Liver (tissue), 9 donors: ENCODE results near the gene C1orf53. TPM values are rescaled to one million over a fixed set of nuclear protein-coding genes. Genes with fewer than 3 reads are reported as not detected.

Experiments
- DNase-seq: peaks from one replicate; pipeline ENCODE4 v3.0.0-alpha.2; 2017; ENCODE audit warnings: low spot score
- H3K27ac ChIP-seq, 2 donors: one replicate each; pipeline ENCODE4 v1.7.0; 2013; ENCODE audit warnings: inconsistent platforms in 2 of 2, low read length in 2 of 2, control low read depth in 1 of 2, low read depth in 1 of 2, mild to moderate bottlenecking in 1 of 2
- H3K27me3 ChIP-seq, 4 donors: one replicate each; pipeline versions ENCODE4 v1.6.1 to v1.7.0; 2013; ENCODE audit warnings: low read length in 3 of 4, inconsistent platforms in 1 of 4, mild to moderate bottlenecking in 1 of 4, moderate library complexity in 1 of 4; ENCODE audit not compliant: control insufficient read depth in 4 of 4, insufficient read depth in 4 of 4
- H3K36me3 ChIP-seq, 4 donors: one replicate each; pipeline versions ENCODE4 v1.6.1 to v1.7.0; 2013; ENCODE audit warnings: low read length in 3 of 4, mild to moderate bottlenecking in 3 of 4, low read depth in 1 of 4, moderate library complexity in 1 of 4; ENCODE audit not compliant: control insufficient read depth in 4 of 4, insufficient read depth in 3 of 4
- H3K4me1 ChIP-seq, 4 donors: one replicate each; pipeline versions ENCODE4 v1.6.1 to v1.7.0; 2013; ENCODE audit warnings: low read length in 3 of 4, mild to moderate bottlenecking in 3 of 4, moderate library complexity in 1 of 4; ENCODE audit not compliant: control insufficient read depth in 4 of 4, insufficient read depth in 4 of 4
- H3K4me3 ChIP-seq, 3 donors: one replicate each; pipeline versions ENCODE4 v1.6.1 to v1.7.0; 2013; ENCODE audit warnings: low read length in 3 of 3, control low read depth in 1 of 3, low read depth in 1 of 3, mild to moderate bottlenecking in 1 of 3
- H3K9ac ChIP-seq, 2 donors: one replicate each; pipeline ENCODE4 v1.7.0; 2013; ENCODE audit warnings: low read length in 2 of 2, mild to moderate bottlenecking in 2 of 2, moderate library complexity in 2 of 2, control low read depth in 1 of 2, low read depth in 1 of 2
- H3K9me3 ChIP-seq, 4 donors: one replicate each; pipeline versions ENCODE4 v1.6.1 to v1.7.0; 2013; ENCODE audit warnings: low read length in 3 of 4; ENCODE audit not compliant: control insufficient read depth in 4 of 4
- ATF3 ChIP-seq: IDR thresholded peaks from 2 replicates; pipeline ENCODE4 v1.6.1; 2016; ENCODE audit warnings: antibody characterized with exemption
- CTCF ChIP-seq: fragments of 150-350 bp; IDR thresholded peaks from 2 replicates; pipeline ENCODE4 v1.5.1; 2017; ENCODE audit warnings: improper control_type of control experiment, low read depth, low read length; ENCODE audit not compliant: missing input control
- EGR1 ChIP-seq, 2 donors: IDR thresholded peaks; 2 replicates each; pipeline ENCODE4 v1.6.1; 2016 to 2018; ENCODE audit warnings: antibody characterized with exemption in 2 of 2, low read depth in 2 of 2
- FOXA1 ChIP-seq: IDR thresholded peaks from 2 replicates; pipeline ENCODE4 v1.6.1; 2016; ENCODE audit warnings: antibody characterized with exemption
- FOXA2 ChIP-seq: IDR thresholded peaks from 2 replicates; pipeline ENCODE4 v1.6.1; 2016; ENCODE audit warnings: antibody characterized with exemption
- GABPA ChIP-seq, 2 donors: IDR thresholded peaks in 1 of 2; conservative IDR thresholded peaks in 1 of 2; 2 replicates each; pipeline ENCODE4 v1.6.1; 2016; ENCODE audit warnings: antibody characterized with exemption in 2 of 2, mild to moderate bottlenecking in 1 of 2, moderate library complexity in 1 of 2
- HNF4A ChIP-seq, 2 donors: conservative IDR thresholded peaks; 2 replicates each; pipeline ENCODE4 v1.6.1; 2016; ENCODE audit warnings: antibody characterized with exemption in 2 of 2, mild to moderate bottlenecking in 2 of 2
- HNF4G ChIP-seq: IDR thresholded peaks from 2 replicates; pipeline ENCODE4 v1.6.1; 2016; ENCODE audit warnings: antibody characterized with exemption
- JUND ChIP-seq, 2 donors: IDR thresholded peaks; 2 replicates each; pipeline ENCODE4 v1.6.1; 2016; ENCODE audit warnings: antibody characterized with exemption in 2 of 2
- MAX ChIP-seq: IDR thresholded peaks from 2 replicates; pipeline ENCODE4 v1.6.1; 2016; ENCODE audit warnings: antibody characterized with exemption
- NR2F2 ChIP-seq: IDR thresholded peaks from 2 replicates; pipeline ENCODE4 v1.6.1; 2016; ENCODE audit warnings: antibody characterized with exemption
- RAD21 ChIP-seq, 2 donors: IDR thresholded peaks; 2 replicates each; pipeline ENCODE4 v1.6.1; 2016; ENCODE audit warnings: antibody characterized with exemption in 2 of 2, mild to moderate bottlenecking in 2 of 2
- RXRA ChIP-seq, 2 donors: IDR thresholded peaks; 2 replicates each; pipeline ENCODE4 v1.6.1; 2017 to 2018; ENCODE audit warnings: antibody characterized with exemption in 2 of 2, mild to moderate bottlenecking in 1 of 2
- SP1 ChIP-seq: IDR thresholded peaks from 2 replicates; pipeline ENCODE4 v1.6.1; 2018; ENCODE audit warnings: antibody characterized with exemption, mild to moderate bottlenecking
- TAF1 ChIP-seq: conservative IDR thresholded peaks from 2 replicates; pipeline ENCODE4 v1.6.1; 2016; ENCODE audit warnings: antibody characterized with exemption, mild to moderate bottlenecking
- YY1 ChIP-seq: IDR thresholded peaks from 2 replicates; pipeline ENCODE4 v1.6.1; 2016; ENCODE audit warnings: antibody characterized with exemption, mild to moderate bottlenecking
- WGBS: extraction: QIAGEN DNeasy Blood & Tissue Kit; methylation state at CpG from one replicate; pipeline ENCODE4 v1.1.7; 2013; 5-methylcytosine and 5-hydroxymethylcytosine counted together
- polyA plus RNA-seq, 2 donors: library from polyadenylated mRNA; stranded (reverse) in 1 of 2; unstranded in 1 of 2; fragments of 200-250 nt in 1 of 2; fragments of >200 nt in 1 of 2; fragmentation: Nextera tagmentation in 1 of 2; extraction: Ambion mirVana in 1 of 2; gene quantifications; one replicate each; pipeline versions ENCODE4 v1.2.1 to v1.2.3, GENCODE V29; 2013 to 2015
- total RNA-seq, 2 donors: library from RNA; depleted of rRNA; stranded (reverse); fragments of >200 nt; gene quantifications; one replicate each; pipeline ENCODE4 v1.2.3, GENCODE V29; 2014
- TF ChIP-seq, protein P1 (sequence below): IDR thresholded peaks from 2 replicates; pipeline ENCODE4 v1.6.1; 2016; ENCODE audit warnings: antibody characterized with exemption, mild to moderate bottlenecking
- TF ChIP-seq, protein P2 (sequence below): IDR thresholded peaks from 2 replicates; pipeline ENCODE4 v1.6.1; 2016; ENCODE audit warnings: antibody characterized with exemption
- donor health status: healthy.
- donor health status: healthy.
- donor health status: healthy.
- donor health status: healthy.
- donor health status: healthy.

Gene C1orf53
- total and polyA plus RNA-seq, 4 donors, result 5.5 to 20.5 (median 9.5) TPM

DNA sequence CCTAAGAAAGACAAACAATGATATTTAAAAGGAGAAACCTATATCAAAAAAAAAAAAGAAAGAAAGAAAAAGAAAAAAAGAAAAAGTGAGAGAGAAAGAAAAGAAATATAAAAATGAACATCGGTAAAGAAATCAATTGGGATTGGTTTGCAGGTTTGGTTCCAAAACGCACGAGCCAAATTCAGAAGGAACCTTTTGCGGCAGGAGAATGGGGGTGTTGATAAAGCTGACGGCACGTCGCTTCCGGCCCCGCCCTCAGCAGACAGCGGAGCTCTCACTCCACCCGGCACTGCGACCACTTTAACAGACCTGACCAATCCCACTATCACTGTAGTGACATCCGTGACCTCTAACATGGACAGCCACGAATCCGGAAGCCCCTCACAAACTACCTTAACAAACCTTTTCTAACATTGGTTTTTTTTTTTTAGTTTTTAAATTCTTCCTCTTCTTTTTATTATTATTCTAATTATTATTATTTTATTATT lies 26.5 kb downstream of the C1orf53 start:
- no peak for DNase-seq
- Histone ChIP-seq H3K27me3 (no peaks in the 10 kb centered on the region), H3K9me3 (no peaks in the 10 kb centered on the region), H3K4me1 (peaks cover 0 to 6% (median 5%) of the 10 kb centered on the region in 4 donors), H3K27ac (no peak overlapping the region), H3K36me3 (no peaks in the 10 kb centered on the region), H3K4me3 (peak overlapping the region in 1 of 3 donors; percentile 43), H3K9ac (no peak overlapping the region)
- 19% methylated on average over 15 of the region's 15 CpGs for WGBS
- TF ChIP-seq, protein P1, sequence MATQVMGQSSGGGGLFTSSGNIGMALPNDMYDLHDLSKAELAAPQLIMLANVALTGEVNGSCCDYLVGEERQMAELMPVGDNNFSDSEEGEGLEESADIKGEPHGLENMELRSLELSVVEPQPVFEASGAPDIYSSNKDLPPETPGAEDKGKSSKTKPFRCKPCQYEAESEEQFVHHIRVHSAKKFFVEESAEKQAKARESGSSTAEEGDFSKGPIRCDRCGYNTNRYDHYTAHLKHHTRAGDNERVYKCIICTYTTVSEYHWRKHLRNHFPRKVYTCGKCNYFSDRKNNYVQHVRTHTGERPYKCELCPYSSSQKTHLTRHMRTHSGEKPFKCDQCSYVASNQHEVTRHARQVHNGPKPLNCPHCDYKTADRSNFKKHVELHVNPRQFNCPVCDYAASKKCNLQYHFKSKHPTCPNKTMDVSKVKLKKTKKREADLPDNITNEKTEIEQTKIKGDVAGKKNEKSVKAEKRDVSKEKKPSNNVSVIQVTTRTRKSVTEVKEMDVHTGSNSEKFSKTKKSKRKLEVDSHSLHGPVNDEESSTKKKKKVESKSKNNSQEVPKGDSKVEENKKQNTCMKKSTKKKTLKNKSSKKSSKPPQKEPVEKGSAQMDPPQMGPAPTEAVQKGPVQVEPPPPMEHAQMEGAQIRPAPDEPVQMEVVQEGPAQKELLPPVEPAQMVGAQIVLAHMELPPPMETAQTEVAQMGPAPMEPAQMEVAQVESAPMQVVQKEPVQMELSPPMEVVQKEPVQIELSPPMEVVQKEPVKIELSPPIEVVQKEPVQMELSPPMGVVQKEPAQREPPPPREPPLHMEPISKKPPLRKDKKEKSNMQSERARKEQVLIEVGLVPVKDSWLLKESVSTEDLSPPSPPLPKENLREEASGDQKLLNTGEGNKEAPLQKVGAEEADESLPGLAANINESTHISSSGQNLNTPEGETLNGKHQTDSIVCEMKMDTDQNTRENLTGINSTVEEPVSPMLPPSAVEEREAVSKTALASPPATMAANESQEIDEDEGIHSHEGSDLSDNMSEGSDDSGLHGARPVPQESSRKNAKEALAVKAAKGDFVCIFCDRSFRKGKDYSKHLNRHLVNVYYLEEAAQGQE, result no peak
- no peak for TF ChIP-seq NR2F2
- TF ChIP-seq EGR1 (IDR thresholded peaks at IDR 0.05; ENCODE audit: low read depth in 2 of 2), result no peak
- no peak for TF ChIP-seq SP1
- TF ChIP-seq CTCF, result no peak
- TF ChIP-seq YY1, result no peak
- TF ChIP-seq TAF1, result no peak
- no peak for TF ChIP-seq HNF4G
- no peak for TF ChIP-seq RXRA (IDR thresholded peaks at IDR 0.05)
- no peak for TF ChIP-seq GABPA (IDR thresholded peaks at IDR 0.05 in 1 of 2, conservative IDR thresholded peaks at IDR 0.05 in 1 of 2)

DNA sequence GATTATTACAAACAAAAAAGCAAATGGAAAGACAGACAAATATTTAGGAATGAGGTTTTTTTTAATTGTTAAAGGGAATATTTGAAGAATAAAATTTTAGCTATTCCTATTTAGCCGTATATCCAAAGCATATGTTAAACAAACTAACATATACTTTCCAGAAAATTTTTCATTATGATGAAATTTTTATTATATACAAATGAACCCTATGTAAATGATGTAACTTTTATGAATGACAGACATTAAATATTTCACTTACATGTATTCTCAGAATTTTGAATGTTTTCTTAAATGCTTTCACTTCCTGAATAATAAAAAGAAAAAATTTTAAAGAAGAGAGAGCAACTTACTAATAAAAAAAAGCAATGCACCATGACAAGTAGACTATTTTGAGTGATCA lies 30.6 kb downstream of the C1orf53 start:
- 96% methylated on average over 1 of the region's 1 CpG for WGBS
- Histone ChIP-seq H3K27me3 (no peaks in the 10 kb centered on the region), H3K36me3 (no peaks in the 10 kb centered on the region), H3K9ac (no peak overlapping the region), H3K27ac (no peak overlapping the region), H3K4me3 (no peak overlapping the region), H3K4me1 (peaks cover 0 to 4% (median under 1%) of the 10 kb centered on the region in 4 donors), H3K9me3 (no peaks in the 10 kb centered on the region)
- no peak for DNase-seq
- no peak for TF ChIP-seq RXRA (IDR thresholded peaks at IDR 0.05)
- TF ChIP-seq TAF1, result no peak
- TF ChIP-seq EGR1 (IDR thresholded peaks at IDR 0.05; ENCODE audit: low read depth in 2 of 2), result no peak
- no peak for TF ChIP-seq RAD21 (IDR thresholded peaks at IDR 0.05)
- TF ChIP-seq FOXA2, result no peak
- TF ChIP-seq NR2F2, result no peak
- no peak for TF ChIP-seq HNF4G
- TF ChIP-seq, protein P2, sequence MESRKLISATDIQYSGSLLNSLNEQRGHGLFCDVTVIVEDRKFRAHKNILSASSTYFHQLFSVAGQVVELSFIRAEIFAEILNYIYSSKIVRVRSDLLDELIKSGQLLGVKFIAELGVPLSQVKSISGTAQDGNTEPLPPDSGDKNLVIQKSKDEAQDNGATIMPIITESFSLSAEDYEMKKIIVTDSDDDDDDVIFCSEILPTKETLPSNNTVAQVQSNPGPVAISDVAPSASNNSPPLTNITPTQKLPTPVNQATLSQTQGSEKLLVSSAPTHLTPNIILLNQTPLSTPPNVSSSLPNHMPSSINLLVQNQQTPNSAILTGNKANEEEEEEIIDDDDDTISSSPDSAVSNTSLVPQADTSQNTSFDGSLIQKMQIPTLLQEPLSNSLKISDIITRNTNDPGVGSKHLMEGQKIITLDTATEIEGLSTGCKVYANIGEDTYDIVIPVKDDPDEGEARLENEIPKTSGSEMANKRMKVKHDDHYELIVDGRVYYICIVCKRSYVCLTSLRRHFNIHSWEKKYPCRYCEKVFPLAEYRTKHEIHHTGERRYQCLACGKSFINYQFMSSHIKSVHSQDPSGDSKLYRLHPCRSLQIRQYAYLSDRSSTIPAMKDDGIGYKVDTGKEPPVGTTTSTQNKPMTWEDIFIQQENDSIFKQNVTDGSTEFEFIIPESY, result no peak
- TF ChIP-seq CTCF, result no peak
- TF ChIP-seq ATF3, result no peak
- TF ChIP-seq SP1, result no peak
- TF ChIP-seq GABPA (IDR thresholded peaks at IDR 0.05 in 1 of 2, conservative IDR thresholded peaks at IDR 0.05 in 1 of 2), result no peak
- TF ChIP-seq FOXA1, result no peak
- TF ChIP-seq JUND (IDR thresholded peaks at IDR 0.05), result no peak
- no peak for TF ChIP-seq MAX
- TF ChIP-seq YY1, result no peak
- no peak for TF ChIP-seq HNF4A (conservative IDR thresholded peaks at IDR 0.05)
